ENCODE results near the gene TNNT3. TPM values are rescaled to one million over a fixed set of nuclear protein-coding genes. Genes with fewer than 3 reads are reported as not detected.

Gene TNNT3
- total and polyA plus RNA-seq, 4 experiments from 2014 or later, result 9.3 to 10.5 TPM; not detected in 2

DNA sequence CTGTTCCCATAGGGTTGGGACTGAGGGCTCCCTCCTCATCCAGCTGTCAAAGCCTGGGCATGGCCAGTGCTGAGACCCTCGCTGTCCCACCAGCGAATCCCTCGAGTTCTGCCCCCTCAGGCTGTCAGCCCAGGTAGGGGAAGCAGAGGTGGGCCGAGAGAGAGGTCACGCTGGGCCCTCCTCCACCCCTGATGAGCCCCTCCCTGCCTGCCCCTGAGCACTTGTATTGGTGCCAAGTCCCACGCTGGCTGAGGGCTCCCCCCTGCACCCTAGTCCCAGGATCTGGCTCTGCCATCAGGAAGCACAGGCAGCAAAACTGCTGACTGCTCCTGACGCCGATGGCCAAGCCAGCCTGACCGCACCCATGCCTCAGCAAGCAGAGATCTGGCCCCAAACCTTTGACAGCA, 31.2 kb upstream of the TNNT3 start:
- intact Hi-C loops (cut with micrococcal nuclease), result loop anchor here (10.0 kb wide), 1 partner anchor 194 kb away; the partner anchor contains the start of gene KRTAP5-6
- peaks cover 19 to 39% (median 29%) of the 10 kb centered on the region in 4 donors for H3K4me1 Mint-ChIP-seq
- peak overlapping the region; percentile 57 to 94 (median 88) for H3K27ac Mint-ChIP-seq
- DNase-seq, result no peak
- no peaks in the 10 kb centered on the region for H3K9me3 ChIP-seq (ENCODE audit: control insufficient read depth in 1 of 2, low read length in 2 of 2)
- no peaks in the 10 kb centered on the region for H3K27me3 Mint-ChIP-seq
- POLR2A ChIA-PET (ENCODE audit: partially characterized antibody), result interaction anchor here (0.6 to 5.7 kb wide), 9 partner anchors 12 to 131 kb away, joined by 3 to 116 read pairs (median 11); partner anchors contain the start of genes LSP1, MRPL23 and TNNI2
- no peaks in the 10 kb centered on the region for H3K27me3 ChIP-seq (ENCODE audit: insufficient read depth, low read length)
- peak overlapping the region; percentile 53 for H3K27ac ChIP-seq (ENCODE audit: low read depth, low read length)
- H3K4me3 Mint-ChIP-seq, result peak overlapping the region in 7 of 8 donors; percentile 14 to 84 (median 65)
- no peak overlapping the region for H3K4me3 ChIP-seq (ENCODE audit: low read length in 2 of 2)
- H3K4me1 ChIP-seq (ENCODE audit: insufficient read depth, low read length), result peaks cover 47% of the 10 kb centered on the region
- peaks cover 40% of the 10 kb centered on the region for H3K36me3 ChIP-seq (ENCODE audit: insufficient read depth, low read length)
- CTCF ChIA-PET (ENCODE audit: partially characterized antibody), result interaction anchor here (1.0 to 1.2 kb wide), 2 partner anchors 35 to 55 kb away, joined by 3 to 4 read pairs; partner anchors contain the start of gene LSP1
- peaks cover 4 to 13% of the 10 kb centered on the region in 2 donors for H3K36me3 Mint-ChIP-seq
- no peaks in the 10 kb centered on the region for H3K9me3 Mint-ChIP-seq

GRCh38 chr11:1888811-1889210, 30.7 kb upstream of the TNNT3 start:
- intact Hi-C loops (cut with micrococcal nuclease), result loop anchor here (1.0 to 10.0 kb wide), 2 partner anchors 38 to 194 kb away; partner anchors contain the start of gene KRTAP5-6
- Mint-ChIP-seq H3K36me3 (peaks cover 4 to 13% of the 10 kb centered on the region in 2 donors), H3K4me1 (peaks cover 23 to 43% (median 32%) of the 10 kb centered on the region in 4 donors), H3K4me3 (peak overlapping the region; percentile 14 to 84 (median 63)), H3K27me3 (no peaks in the 10 kb centered on the region), H3K9me3 (peaks cover 0 to 3% (median 0%) of the 10 kb centered on the region in 8 donors), H3K27ac (peak overlapping the region; percentile 57 to 94 (median 88))
- Histone ChIP-seq H3K27me3 (ENCODE audit: insufficient read depth, low read length) (no peaks in the 10 kb centered on the region), H3K9me3 (ENCODE audit: control insufficient read depth in 1 of 2, low read length in 2 of 2) (no peaks in the 10 kb centered on the region), H3K4me3 (ENCODE audit: low read length in 2 of 2) (no peak overlapping the region), H3K4me1 (ENCODE audit: insufficient read depth, low read length) (peaks cover 47% of the 10 kb centered on the region), H3K36me3 (ENCODE audit: insufficient read depth, low read length) (peaks cover 35% of the 10 kb centered on the region), H3K27ac (ENCODE audit: low read depth, low read length) (peak overlapping the region; percentile 53)
- CTCF ChIA-PET (ENCODE audit: partially characterized antibody), result interaction anchor here (1.0 to 1.7 kb wide), 2 partner anchors 33 to 36 kb away, joined by 3 to 4 read pairs; partner anchors contain the start of gene LSP1
- DNase-seq, result peak in 1 of 5 donors; percentile 20
- POLR2A ChIA-PET (ENCODE audit: partially characterized antibody), result interaction anchor here (0.6 to 5.7 kb wide), 9 partner anchors 12 to 131 kb away, joined by 3 to 116 read pairs (median 11); partner anchors contain the start of genes LSP1, MRPL23 and TNNI2

GRCh38 chr11:1889224-1889930, 30.1 kb upstream of the TNNT3 start:
- peaks cover 0 to 3% (median 0%) of the 10 kb centered on the region in 8 donors for H3K9me3 Mint-ChIP-seq
- peaks cover 23 to 44% (median 32%) of the 10 kb centered on the region in 4 donors for H3K4me1 Mint-ChIP-seq
- peak; percentile 83 to 85 (median 84) for DNase-seq

GRCh38 chr11:1889941-1890855, 29.3 kb upstream of the TNNT3 start:
- Histone ChIP-seq H3K4me3 (ENCODE audit: low read length in 2 of 2) (no peak overlapping the region), H3K36me3 (ENCODE audit: insufficient read depth, low read length) (peaks cover 22% of the 10 kb centered on the region), H3K4me1 (ENCODE audit: insufficient read depth, low read length) (peaks cover 47% of the 10 kb centered on the region), H3K27me3 (ENCODE audit: insufficient read depth, low read length) (no peaks in the 10 kb centered on the region), H3K9me3 (ENCODE audit: control insufficient read depth in 1 of 2, low read length in 2 of 2) (no peaks in the 10 kb centered on the region), H3K27ac (ENCODE audit: low read depth, low read length) (peak overlapping the region; percentile 53)
- ChIA-PET CTCF (ENCODE audit: partially characterized antibody) (interaction anchor here (1.0 to 2.3 kb wide), 3 partner anchors 27 to 58 kb away, joined by 3 to 7 read pairs (median 4); no protein-coding TSS in a partner anchor), POLR2A (ENCODE audit: partially characterized antibody) (interaction anchor here (1.3 to 5.7 kb wide), 12 partner anchors 8 to 262 kb away, joined by 3 to 116 read pairs (median 7); partner anchors contain the start of genes LSP1 and TNNT3)
- Mint-ChIP-seq H3K36me3 (peaks cover 4 to 13% of the 10 kb centered on the region in 2 donors), H3K9me3 (peaks cover 0 to 3% (median 0%) of the 10 kb centered on the region in 8 donors), H3K4me3 (peak overlapping the region; percentile 17 to 74 (median 37)), H3K27me3 (no peaks in the 10 kb centered on the region), H3K27ac (peak overlapping the region in 4 of 7 donors; percentile 48 to 74 (median 60)), H3K4me1 (peaks cover 23 to 44% (median 32%) of the 10 kb centered on the region in 4 donors)
- DNase-seq, result no peak
- intact Hi-C loops (cut with micrococcal nuclease), result loop anchor here (1.0 to 10.0 kb wide), 2 partner anchors 39 to 195 kb away; partner anchors contain the start of gene KRTAP5-6

More at GRCh38 chr11:1889224-1889930, 30.1 kb upstream of the TNNT3 start:
- peak overlapping the region; percentile 17 to 94 (median 88) for H3K27ac Mint-ChIP-seq
- H3K4me3 Mint-ChIP-seq, result peak overlapping the region; percentile 14 to 84 (median 70)
- Histone ChIP-seq H3K4me3 (ENCODE audit: low read length in 2 of 2) (peak overlapping the region in 1 of 2 donors; percentile 39), H3K27me3 (ENCODE audit: insufficient read depth, low read length) (no peaks in the 10 kb centered on the region), H3K27ac (ENCODE audit: low read depth, low read length) (peak overlapping the region; percentile 53), H3K4me1 (ENCODE audit: insufficient read depth, low read length) (peaks cover 47% of the 10 kb centered on the region), H3K36me3 (ENCODE audit: insufficient read depth, low read length) (peaks cover 30% of the 10 kb centered on the region), H3K9me3 (ENCODE audit: control insufficient read depth in 1 of 2, low read length in 2 of 2) (no peaks in the 10 kb centered on the region)
- ChIA-PET CTCF (ENCODE audit: partially characterized antibody) (interaction anchor here (1.7 kb wide), 1 partner anchor 33 kb away, joined by 4 read pairs; no protein-coding TSS in a partner anchor), POLR2A (ENCODE audit: partially characterized antibody) (interaction anchor here (0.6 to 5.7 kb wide), 12 partner anchors 8 to 262 kb away, joined by 3 to 116 read pairs (median 7); partner anchors contain the start of genes LSP1, MRPL23, TNNI2 and TNNT3)
- intact Hi-C loops (cut with micrococcal nuclease), result loop anchor here (1.0 to 10.0 kb wide), 2 partner anchors 38 to 195 kb away; partner anchors contain the start of gene KRTAP5-6
- H3K36me3 Mint-ChIP-seq, result peaks cover 4 to 13% of the 10 kb centered on the region in 2 donors
- H3K27me3 Mint-ChIP-seq, result no peaks in the 10 kb centered on the region

DNA sequence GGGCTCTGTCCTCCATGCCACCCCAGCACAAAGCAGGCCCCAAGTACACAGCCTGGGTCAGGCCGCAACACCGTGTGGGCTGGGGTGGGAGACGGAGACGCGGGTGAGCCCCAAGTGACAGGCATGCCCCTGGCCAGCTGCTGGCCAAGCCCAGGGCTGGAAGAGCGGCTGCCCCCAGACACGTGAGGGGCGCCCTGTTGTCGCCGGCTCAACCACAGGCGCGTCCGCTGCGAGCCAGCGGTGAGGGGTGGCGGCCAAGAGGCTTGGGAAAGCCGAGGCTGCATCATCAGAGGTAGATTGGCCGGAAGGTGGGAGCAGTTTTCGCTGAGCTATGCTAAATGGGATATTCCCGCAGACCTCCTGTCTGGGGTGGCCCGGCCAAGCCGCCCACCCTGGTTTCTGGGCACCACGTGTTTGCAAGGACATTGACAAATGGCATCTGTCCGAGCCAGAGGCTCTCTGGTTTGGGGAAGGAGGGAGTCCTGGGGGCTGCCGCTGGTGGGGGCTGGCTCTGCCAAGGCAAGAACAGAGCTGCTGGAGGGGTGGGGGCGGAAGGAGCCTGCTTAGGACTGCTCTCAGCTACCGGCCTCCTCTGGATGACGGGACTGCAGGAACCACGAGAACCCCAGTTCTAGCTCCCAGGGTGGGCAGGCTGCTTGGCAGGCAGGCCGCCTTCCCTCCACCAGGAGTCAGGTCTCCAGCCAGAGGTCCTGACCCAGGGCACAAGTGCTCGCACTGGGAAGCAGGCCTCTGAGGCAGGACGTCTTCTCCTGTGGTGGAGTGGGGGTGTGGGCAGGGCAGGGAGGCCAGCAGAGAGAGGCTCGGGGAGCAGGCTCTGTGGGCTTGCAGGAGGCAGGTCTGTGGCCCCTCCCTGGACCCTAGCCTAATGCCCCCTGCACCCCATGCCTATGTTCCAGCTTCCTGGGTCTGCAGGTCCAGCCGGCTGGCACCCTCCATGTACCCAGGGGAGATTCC, 28.4 kb upstream of the TNNT3 start:
- no peak overlapping the region for H3K4me3 ChIP-seq (ENCODE audit: low read length in 2 of 2)
- peaks cover 12% of the 10 kb centered on the region for H3K36me3 ChIP-seq (ENCODE audit: insufficient read depth, low read length)
- Mint-ChIP-seq H3K9me3 (peaks cover 0 to 3% (median 0%) of the 10 kb centered on the region in 8 donors), H3K36me3 (peaks cover 4 to 13% of the 10 kb centered on the region in 2 donors), H3K27ac (peak overlapping the region in 1 of 7 donors; percentile 74), H3K4me1 (peaks cover 23 to 44% (median 32%) of the 10 kb centered on the region in 4 donors), H3K4me3 (peak overlapping the region in 6 of 8 donors; percentile 29 to 74 (median 50)), H3K27me3 (no peaks in the 10 kb centered on the region)
- no peaks in the 10 kb centered on the region for H3K9me3 ChIP-seq (ENCODE audit: control insufficient read depth in 1 of 2, low read length in 2 of 2)
- no peak for DNase-seq
- peak overlapping the region; percentile 17 for H3K27ac ChIP-seq (ENCODE audit: low read depth, low read length)
- intact Hi-C loops (cut with micrococcal nuclease), result no loop called here
- no peaks in the 10 kb centered on the region for H3K27me3 ChIP-seq (ENCODE audit: insufficient read depth, low read length)
- ChIA-PET CTCF (ENCODE audit: partially characterized antibody) (interaction anchor here (0.8 to 2.3 kb wide), 3 partner anchors 9 to 59 kb away, joined by 3 to 7 read pairs (median 3); no protein-coding TSS in a partner anchor), POLR2A (ENCODE audit: partially characterized antibody) (interaction anchor here (1.5 to 5.7 kb wide), 10 partner anchors 9 to 57 kb away, joined by 3 to 116 read pairs (median 8); partner anchors contain the start of genes LSP1 and TNNT3)
- peaks cover 43% of the 10 kb centered on the region for H3K4me1 ChIP-seq (ENCODE audit: insufficient read depth, low read length)
